ENCODE data around the gene MARVELD1.
"Not testable (repeated sequence)": the region's sequence is repeated elsewhere in the genome, so short reads cannot be mapped to it uniquely, and the experiment has no call there.

- not testable (repeated sequence) for TF ChIP-seq CTCF (IDR thresholded peaks at IDR 0.05); TCF7L2 (IDR thresholded peaks at IDR 0.05; ENCODE audit: low read depth, low read length); REST (IDR thresholded peaks at IDR 0.05; ENCODE audit: insufficient read depth in 1 of 2, low read depth in 2 of 2, low read length in 1 of 2)
Measured at GRCh38 chr10:97684368-97684713, 29.2 kb upstream of the MARVELD1 start.

Measured in Panc1 (cell line).